Mesenteric fat pad (tissue), 1 donor: ENCODE data around the gene CD274. TPM values are rescaled to one million over a fixed set of nuclear protein-coding genes. Genes with fewer than 3 reads are reported as not detected.
"Not testable (repeated sequence)": the region's sequence is repeated elsewhere in the genome, so short reads cannot be mapped to it uniquely, and the experiment has no call there.

Source experiments
- DNase-seq: peaks from one replicate; pipeline ENCODE4 v3.0.0-alpha.2; 2020; ENCODE audit warnings: low spot score
- total RNA-seq: library from RNA; stranded (reverse); fragmentation: NEBNext Ultra II Directional; extraction: Animal tissue kit (Norgen Biotek cat#: 25700); gene quantifications from one replicate; pipeline ENCODE4 v1.2.1, GENCODE V29; 2021
- donor health status: DM: yes; HTN: yes; CAD: no.

CD274 gene
- total RNA-seq, 1 donor from 2014 or later: 1.0 TPM

DNA sequence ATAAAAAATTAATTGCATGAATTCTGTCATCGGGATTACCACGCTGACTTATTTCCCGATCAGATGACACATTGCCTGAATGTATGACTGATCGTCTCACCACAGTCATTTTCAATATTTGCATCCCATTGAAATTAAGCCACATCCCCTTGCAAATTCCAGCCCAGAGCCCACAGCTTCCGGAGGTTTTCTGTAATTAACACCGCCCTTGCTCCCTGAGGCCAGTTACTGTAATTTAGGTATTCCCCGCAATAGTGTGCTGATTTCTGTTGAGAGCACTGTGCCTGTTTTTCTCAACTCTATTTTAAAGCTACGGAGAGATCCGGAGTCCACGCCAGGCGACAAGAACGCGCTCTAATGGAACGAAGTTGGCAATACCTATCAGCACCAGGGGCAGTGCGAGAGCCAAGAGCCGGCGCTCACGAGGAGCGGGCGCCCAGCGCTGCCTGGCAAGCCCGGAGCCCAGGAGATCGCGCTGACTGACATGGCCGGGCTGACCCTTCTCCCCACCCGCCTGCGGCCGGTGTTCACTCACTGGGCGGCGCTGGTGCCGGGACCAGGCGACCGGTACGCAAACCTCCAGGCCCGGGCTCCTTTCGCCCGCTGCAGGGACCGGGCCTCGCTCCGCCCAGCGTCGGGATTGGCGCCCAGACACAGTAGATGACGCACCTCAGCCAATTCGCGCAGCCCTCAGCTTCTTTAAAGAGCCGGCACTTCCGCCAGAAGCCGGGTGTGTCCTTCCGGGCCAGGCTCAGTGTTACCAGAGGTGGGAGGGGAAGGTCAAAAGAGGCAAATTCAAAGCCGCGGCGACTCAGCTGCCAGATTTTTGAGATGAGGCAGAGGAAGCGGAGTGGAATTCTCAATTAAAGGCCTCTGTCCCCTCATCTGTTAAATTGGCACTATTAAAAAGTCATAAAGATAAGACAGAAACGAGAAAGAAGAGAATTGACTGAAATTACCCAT, 12.8 kb upstream of the CD274 start, which contains the start of gene PLGRKT:
Gene PLGRKT, minus strand, starts transcription at position 672 of the 963 bp plus-strand sequence. CDS start 5,948 bp downstream, outside the sequence.
- peak; percentile 98 for DNase-seq

DNA sequence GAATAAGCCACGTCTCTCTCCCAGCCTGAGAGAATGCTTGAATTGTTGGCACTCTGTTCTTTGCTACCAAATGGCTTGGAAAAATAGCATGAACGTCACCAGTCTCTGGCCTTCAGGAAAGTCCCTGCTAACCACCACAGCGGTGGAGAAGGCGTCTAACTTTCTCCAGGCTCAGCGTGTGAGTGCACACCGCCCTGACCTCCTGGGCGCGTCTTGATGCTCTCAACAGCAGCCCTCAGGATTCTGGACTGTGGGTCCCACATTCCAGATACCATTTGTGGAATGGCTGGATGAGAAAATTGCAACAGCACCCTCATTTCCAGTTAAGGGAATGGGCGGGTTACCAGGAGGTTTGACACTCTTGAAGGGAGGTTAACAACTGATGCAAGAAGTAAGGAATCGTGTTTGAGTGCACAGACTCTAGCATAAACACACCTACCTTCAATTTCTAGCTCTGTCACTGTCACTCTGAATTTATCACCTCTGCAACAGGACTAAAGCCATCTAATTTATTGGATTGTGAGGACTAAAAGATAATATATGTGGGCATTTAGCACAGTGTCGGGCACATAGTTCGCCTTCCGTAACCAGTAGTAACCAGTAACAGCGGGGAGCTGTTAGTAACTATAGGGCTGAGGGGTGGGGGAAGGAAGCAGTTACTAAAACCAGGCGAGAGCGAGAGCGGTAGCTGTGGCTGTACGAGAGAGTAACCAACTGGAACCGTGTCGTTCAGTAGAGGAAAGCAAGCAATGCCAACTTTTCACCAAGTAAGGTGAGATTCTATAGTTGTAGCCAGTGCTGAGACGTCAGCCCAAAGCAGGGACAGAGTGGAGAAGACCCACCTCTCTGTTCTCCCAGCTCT, 11.8 kb upstream of the CD274 start:
- no peak for DNase-seq

DNA sequence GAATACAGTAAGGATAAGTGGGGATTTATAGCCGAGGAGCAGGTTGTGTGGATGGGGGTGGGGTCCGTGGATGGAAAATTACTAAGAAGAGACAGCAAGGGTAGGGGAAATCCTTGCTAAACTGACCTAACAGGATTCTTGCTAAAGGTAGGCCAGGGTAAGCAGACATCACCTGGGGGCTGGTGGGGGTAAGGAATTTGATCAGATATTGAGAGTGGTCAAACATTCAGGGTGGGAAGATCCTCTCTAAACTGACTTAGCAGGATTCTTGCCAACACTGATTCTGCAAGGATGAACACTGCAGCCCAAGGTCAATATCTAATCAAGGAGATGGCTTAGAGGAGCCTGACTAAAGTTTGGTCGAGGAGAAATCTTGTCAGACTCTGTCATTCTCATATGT, 9.9 kb upstream of the CD274 start:
- DNase-seq: no peak

DNA sequence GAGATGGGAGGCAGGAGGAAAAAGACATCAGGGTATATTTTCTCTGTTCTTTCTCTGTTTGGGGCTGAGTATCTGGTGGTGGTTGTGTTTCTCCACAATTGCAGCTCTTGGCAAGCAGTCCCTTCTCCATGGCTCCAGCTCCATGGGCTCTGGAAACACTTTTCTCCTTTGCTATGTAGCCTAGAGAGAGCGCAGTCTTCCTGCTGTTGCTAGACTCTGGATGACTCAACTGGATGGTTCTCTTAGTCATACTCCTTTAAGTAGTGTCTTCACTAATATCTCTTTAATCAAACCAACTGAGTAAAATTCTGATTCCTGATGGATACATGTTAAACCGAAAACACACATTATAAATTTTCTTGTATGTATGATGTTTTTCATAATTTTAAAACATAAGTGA, 9.3 kb upstream of the CD274 start:
- no peak for DNase-seq

DNA sequence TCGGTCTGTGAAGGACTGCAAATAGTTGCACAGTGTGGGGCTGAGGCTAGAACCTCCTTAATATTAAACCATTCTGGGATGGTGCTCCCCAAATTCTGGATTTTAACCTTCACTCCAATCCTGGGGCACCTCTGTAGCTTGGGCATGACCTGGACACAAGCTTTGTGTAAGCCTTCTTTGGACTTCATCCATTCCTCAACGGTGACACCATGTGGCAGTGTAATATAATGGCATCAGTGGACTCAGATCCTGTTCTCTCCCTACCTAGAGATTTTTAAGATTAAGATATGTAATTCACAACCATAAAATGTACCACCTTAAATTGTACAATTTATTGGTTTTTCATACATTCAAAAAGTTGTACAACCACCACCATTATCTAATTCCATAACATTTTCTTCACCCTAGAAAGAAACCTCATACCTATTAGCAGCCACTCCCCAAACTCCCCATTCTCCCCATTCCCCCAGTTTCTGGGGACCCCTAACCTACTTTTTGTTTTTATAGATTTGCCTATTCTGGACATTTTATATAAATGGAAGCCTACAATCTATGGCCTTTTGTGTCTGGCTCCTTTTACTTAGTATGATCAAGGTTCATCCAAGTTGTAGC, 7.8 kb upstream of the CD274 start:
- no peak for DNase-seq

DNA sequence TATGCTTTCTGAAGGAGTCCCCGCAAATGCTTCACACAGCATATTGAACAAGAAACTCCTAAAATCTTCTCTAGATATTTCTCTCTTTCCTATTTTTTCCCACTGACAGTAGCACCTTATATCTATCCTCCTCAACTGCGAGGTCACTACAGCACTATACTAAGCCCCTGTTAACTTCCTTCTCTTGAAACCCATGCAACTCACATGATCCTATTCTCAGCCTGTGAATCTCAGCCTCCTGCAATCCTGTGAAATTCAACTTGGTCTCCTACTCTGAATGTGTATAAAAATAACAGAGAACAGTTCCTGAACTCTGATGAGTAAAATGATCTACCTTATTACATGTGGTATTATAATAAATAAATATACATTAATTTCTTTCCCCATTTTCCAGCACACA, 6.5 kb upstream of the CD274 start:
- no peak for DNase-seq

DNA sequence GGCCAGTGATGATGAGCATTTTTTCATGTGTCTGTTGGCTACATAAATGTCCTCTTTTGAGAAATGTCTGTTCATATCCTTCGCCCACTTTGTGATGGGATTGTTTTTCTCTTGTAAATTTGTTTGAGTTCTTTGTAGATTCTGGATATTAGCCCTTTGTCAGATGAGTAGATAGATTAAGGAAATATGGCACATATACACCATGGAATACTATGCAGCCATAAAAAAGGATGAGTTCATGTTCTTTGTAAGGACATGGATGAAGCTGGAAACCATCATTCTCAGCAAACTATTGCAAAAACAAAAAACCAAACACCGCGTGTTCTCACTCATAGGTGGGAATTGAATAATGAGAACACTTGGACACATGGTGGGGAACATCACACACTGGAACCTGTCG, 5.2 kb upstream of the CD274 start:
- not testable (repeated sequence) for DNase-seq

DNA sequence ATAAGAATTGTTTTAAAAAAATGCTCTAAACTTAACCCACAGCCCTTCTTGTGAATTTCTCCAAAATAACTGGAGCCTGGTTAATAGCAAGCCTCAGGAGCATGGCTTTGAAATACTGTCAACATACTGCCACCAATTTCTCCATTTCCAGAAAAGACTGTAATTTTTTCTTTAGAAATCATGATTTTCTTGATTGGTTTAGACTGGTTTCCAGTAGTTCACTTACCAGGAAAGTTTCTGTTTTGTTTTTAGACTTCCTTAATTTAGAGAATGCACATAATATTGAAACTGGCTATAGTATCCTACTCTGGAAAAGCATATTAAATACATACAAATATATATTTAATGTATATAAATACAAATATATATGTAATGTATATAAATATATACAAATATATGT, 4.5 kb upstream of the CD274 start:
- DNase-seq: no peak

DNA sequence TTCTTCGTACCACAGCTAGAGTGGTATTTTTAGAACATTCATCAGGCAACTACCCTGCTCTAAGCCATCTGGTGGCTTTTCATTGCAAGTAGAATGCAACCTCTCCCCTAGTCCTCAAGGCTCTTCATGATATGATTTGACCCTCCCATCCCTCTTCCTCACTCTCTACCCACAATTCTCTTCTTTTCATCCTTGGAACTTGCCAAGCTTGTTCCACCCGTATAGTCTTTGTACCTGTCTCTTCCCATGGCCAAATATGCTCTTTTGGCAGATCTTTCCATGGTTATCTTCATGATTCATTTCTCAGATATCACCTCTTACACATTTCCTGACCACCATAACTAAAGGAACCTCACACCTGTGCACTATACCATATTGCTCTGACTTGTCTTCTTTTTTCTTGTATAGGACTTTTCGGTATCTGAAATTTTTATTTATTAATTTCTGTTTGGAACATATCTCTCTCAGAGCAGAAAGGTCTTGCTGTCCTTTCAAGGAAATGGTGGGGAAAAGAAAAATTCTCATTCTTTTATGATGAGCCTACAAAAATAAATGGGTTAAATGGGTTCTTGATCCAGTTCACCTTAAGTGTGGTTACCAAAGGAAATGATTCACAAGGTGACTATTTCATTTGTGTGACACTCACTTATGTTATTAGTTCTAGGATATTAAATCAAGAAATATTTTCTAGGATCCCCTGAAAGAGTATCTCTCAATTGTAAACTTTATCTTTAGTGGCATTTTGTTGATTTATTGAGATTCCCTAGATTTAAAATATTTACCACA, 3.7 kb upstream of the CD274 start:
- no peak for DNase-seq

DNA sequence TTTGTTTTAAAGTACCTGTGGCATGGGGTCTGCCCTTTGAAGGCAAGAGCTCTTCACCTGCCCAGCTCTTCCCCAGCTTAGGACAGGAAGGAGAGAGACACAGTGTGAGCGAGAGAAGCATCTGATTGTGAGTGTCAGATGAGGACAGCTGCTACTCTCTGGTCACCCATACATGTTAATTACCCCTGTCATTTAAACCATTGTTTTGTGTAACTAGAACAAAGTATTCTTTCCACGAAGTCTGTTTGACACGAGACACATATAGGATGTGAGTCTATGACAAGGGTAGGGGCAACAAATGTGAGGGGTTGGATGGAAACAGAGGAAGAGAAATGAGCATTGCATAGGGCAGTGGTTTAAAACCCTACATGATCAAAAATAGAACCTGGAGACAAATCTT, 3.0 kb upstream of the CD274 start:
- DNase-seq: no peak

DNA sequence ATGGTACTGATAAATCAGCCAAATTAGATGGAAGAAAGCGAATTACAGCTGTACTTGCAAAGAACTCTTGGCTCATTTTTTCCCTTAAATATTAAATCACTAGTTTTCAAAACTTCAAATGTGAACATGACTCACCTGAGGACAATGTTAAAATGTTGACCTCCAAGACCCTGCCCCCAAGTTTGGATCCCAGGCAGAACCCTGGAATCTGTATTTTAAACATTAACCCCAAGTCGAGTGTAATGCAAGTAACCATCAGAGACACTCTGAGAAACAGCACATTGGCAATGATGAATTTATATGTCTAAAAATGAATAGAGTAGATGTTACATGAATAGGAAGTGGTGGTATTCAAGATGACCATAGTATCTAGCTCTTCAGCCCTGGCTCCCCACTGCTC, 2.3 kb upstream of the CD274 start:
- no peak for DNase-seq

DNA sequence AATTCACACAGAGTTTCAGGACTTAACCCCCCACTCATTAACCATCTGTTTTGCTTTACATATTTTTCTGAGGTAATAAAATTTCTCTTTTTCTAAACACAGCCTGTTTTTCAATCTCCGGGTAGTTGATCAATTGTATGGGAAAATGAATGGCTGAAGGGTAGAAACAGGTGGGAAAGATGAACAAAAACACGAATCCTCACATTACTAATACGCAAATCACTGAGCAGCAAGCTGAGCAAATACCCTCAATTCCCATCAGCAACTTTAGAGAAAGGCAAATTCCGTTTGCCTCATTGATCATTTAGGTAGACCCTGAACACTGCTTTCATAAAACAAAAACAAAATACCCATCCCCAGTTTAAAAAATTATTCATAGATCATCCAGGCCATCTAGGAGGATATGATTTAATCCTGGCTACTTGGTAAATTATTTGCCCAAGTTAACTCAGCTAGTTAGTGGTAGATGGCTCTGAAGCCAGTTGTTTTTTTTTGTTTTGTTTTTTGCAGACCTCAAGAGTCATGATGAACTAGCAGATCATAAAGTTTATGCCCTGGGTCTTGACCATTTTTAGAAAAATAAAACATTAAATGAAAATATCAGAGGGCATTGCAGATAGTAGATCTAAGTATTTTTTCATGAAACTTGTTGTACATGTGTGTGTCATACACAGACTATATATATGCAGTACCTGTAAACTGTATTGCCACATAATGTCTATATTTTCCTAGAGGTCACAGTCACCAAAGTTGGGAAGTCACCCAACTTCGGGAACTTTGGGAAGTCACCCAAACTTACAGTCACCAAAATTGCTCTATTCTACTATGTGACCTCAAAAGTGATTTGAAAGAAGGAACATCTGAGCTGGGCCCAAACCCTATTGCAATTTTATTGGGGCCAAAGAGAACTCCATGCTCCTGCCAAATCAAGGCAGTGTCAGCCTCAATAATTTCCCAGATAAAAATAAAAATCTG, 1.6 kb upstream of the CD274 start:
- DNase-seq: no peak

DNA sequence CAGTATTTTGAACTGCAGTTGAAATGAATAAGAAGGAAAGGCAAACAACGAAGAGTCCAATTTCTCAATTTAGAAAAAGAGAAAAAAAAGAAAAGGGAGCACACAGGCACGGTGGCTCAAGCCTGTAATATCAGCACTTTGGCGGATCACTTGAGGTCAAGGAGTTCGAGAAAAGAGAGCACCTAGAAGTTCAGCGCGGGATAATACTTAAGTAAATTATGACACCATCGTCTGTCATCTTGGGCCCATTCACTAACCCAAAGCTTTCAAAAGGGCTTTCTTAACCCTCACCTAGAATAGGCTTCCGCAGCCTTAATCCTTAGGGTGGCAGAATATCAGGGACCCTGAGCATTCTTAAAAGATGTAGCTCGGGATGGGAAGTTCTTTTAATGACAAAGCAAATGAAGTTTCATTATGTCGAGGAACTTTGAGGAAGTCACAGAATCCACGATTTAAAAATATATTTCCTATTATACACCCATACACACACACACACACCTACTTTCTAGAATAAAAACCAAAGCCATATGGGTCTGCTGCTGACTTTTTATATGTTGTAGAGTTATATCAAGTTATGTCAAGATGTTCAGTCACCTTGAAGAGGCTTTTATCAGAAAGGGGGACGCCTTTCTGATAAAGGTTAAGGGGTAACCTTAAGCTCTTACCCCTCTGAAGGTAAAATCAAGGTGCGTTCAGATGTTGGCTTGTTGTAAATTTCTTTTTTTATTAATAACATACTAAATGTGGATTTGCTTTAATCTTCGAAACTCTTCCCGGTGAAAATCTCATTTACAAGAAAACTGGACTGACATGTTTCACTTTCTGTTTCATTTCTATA, 602 bp upstream of the CD274 start:
- no peak for DNase-seq

DNA sequence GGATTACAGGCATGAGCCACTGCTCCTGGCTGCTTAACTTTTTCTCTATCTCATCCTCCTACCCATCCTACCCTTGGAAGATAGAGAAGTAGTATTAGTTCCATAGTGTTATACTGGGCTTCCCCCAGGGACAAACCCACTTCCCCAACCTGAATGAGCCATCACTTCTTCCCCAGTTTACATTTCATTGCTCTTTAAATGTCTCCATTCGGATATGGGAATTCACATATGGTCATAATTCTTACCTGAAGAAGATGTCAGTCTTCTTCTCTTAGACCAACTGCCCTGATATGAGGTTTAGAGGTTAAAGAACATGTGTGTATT, 1.9 kb downstream of the CD274 start:
- no peak for DNase-seq

DNA sequence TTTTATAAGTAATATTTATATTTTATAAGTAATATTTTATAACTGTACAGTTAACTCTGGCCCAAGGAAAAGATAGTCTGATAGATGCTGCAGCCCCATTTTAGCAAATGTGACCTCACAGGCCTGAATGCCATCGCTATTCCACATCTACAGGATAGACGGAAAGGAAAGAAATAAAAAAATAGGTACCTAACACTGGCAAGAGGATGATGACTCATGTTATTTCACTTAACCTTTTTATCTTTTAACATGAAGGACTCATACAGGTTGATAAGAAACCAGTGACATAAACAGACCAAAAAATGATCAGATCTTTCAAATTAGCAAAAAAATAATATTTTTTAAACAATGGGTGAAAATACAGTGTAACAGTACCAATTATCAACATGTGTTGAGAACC, 2.7 kb downstream of the CD274 start:
- no peak for DNase-seq

DNA sequence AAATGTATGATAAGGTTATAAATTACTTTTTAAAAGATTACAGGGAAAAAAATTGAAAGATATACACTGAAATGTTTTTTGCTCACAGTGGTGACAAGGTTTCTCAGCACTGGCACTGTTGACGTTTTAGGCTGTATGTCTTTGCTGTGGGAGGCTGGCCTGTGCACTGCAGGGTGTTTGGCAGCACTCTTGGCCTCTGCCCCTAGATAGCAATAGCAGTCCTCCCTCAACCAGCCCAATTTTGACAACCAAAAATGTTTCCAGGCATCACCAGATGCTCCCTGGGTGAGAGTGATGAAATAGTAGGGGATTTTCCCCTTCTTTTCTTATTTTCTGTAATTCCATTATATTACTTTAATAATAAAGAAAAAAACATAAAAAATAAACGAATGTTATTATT, 3.3 kb downstream of the CD274 start:
- no peak for DNase-seq

DNA sequence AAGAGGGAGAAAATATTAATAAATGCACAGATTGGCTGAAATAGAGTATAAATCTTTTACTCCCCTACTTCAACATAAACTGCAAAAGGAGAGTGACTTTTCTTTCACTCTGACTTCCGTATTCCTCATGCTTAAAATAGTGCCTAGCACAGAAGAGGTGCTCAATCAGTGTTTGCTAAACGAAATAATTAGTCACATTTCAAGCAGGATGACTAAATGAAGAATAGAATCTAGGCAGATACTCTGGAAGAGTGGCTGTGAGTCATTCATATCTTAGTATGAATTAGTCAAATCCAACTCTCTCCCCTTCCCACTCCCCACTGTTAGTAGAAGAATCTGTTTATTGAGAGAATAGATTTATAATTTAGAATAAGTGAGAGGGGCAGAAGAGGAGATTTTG, 4.8 kb downstream of the CD274 start:
- no peak for DNase-seq

DNA sequence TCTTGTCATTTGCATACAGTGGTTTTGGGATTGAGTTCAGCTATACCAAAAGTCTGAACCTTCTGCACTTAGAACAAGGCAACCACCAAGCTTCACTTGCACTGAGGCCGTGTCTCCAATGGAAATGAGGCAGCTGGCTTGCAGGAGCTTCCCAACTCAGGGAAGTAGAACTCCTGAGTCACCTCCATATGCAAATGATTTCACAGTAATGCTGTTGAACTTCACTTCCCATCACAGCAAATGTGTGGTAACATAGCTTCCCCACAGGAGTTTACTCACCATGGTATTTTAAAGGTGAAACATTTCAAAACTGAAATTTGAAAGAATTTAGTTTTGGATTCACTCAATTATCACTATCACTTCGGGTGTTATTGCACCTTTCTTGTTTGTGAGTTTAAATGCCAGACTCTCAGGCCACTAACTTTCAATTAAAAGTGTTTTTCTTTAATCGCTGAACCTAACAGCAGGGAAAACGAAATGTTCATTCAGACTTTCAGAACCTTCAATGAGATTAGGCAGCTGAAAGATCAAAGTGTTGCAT, 9.0 kb downstream of the CD274 start:
- DNase-seq: no peak

DNA sequence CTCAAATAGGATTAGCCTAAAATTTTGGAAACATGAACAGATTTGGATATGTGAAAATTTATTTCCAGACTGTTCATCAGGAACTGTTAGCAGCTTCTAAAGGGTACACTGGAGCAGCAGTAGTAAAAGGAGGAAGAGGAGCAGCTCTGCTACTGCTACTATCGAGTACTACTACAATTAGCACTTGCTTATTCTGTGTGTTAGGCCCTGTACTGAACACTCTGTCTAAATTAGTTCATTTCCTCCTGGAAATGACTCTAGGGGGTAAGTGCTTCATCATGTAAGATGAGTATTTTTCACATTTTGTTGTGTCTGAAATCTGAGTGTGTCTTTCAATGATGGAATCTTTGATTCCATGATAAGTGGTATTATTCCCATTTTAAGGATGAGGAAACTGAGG, 9.8 kb downstream of the CD274 start:
- no peak for DNase-seq
